Measurements from ENCODE around the gene ROBO1.

Gene ROBO1

GRCh38 chr3:79664455-79664854 lies 103.3 kb downstream of the ROBO1 start:
- DNase-seq = no peak

- DNase-seq = no peak
These were observed 105.9 kb downstream of the ROBO1 start for GRCh38 chr3:79661896-79662295.

GRCh38 chr3:79657076-79657475 lies 110.7 kb downstream of the ROBO1 start:
- no peak for DNase-seq

GRCh38 chr3:79654019-79654418 lies 113.8 kb downstream of the ROBO1 start:
- DNase-seq = no peak

GRCh38 chr3:79653266-79653830 lies 114.5 kb downstream of the ROBO1 start:
- no peak for DNase-seq

- DNase-seq = no peak
These were observed 116.2 kb downstream of the ROBO1 start for GRCh38 chr3:79651536-79652065.

GRCh38 chr3:79639855-79640254 lies 127.9 kb downstream of the ROBO1 start:
- DNase-seq = no peak

- no peak for DNase-seq
These were observed 131.4 kb downstream of the ROBO1 start for GRCh38 chr3:79636372-79636771.

- DNase-seq = no peak
These were observed 135.0 kb downstream of the ROBO1 start for GRCh38 chr3:79632842-79633241.

- no peak for DNase-seq
These were observed 148.9 kb downstream of the ROBO1 start for GRCh38 chr3:79618883-79619282.

- DNase-seq = no peak
These were observed 161.4 kb downstream of the ROBO1 start for GRCh38 chr3:79606414-79606813.

- no peak for DNase-seq
These were observed 163.1 kb downstream of the ROBO1 start for GRCh38 chr3:79604681-79605080.

- DNase-seq = no peak
These were observed 165.4 kb downstream of the ROBO1 start for GRCh38 chr3:79602385-79602784.

- no peak for DNase-seq
These were observed 169.2 kb downstream of the ROBO1 start for GRCh38 chr3:79598594-79598993.

GRCh38 chr3:79597709-79598108 lies 170.1 kb downstream of the ROBO1 start:
- no peak for DNase-seq

GRCh38 chr3:79587150-79587549 lies 180.6 kb downstream of the ROBO1 start:
- DNase-seq = peak; percentile 25

GRCh38 chr3:79586232-79586631 lies 181.6 kb downstream of the ROBO1 start:
- no peak for DNase-seq

GRCh38 chr3:79572930-79573329 lies 194.9 kb downstream of the ROBO1 start:
- DNase-seq = no peak

GRCh38 chr3:79568938-79569337 lies 198.9 kb downstream of the ROBO1 start:
- DNase-seq = no peak

GRCh38 chr3:79564192-79564591 lies 203.6 kb downstream of the ROBO1 start:
- DNase-seq = no peak

- DNase-seq = no peak
These were observed 207.1 kb downstream of the ROBO1 start for GRCh38 chr3:79560698-79561097.

- DNase-seq = no peak
These were observed 208.9 kb downstream of the ROBO1 start for GRCh38 chr3:79558943-79559342.

- DNase-seq = no peak
These were observed 212.1 kb downstream of the ROBO1 start for GRCh38 chr3:79555655-79556054.

- DNase-seq = no peak
These were observed 215.8 kb downstream of the ROBO1 start for GRCh38 chr3:79551997-79552396.

- DNase-seq = no peak
These were observed 216.4 kb downstream of the ROBO1 start for GRCh38 chr3:79551321-79551892.

Measured in NCI-H2029 treated with DMSO at 0.1 percent for 48 hours (cell line).